AG04450 (cell line): Measurements from ENCODE around the gene CD86. TPM values are rescaled to one million over a fixed set of nuclear protein-coding genes. Genes with fewer than 3 reads are reported as not detected.

Experiments
- CTCF ChIA-PET: fragments of 300-600, 350-600 bp; formaldehyde crosslinking; extraction: SDS; loops from one replicate; lab custom pipeline; 2022; ENCODE audit warnings: antibody characterized with exemption, inconsistent platforms; lab: Charles Lee
- POLR2A ChIA-PET: fragments of 350-600 bp; formaldehyde crosslinking; extraction: SDS; loops from one replicate; lab custom pipeline; 2021; ENCODE audit warnings: antibody characterized with exemption, inconsistent platforms; lab: Yijun Ruan, JAX
- DNase-seq: peaks from one replicate; pipeline ENCODE4 v3.0.0-alpha.2; 2011; ENCODE audit warnings: low read depth, low spot score
- H3K27ac ChIP-seq: one replicate; pipeline ENCODE4 v1.5.1; 2012; ENCODE audit warnings: low read depth, low read length, control low read depth
- H3K27me3 ChIP-seq: one replicate; pipeline ENCODE4 v1.6.0; 2012; ENCODE audit warnings: low read length; ENCODE audit not compliant: control insufficient read depth, insufficient read depth
- H3K4me3 ChIP-seq: 2 replicates; pipeline ENCODE4 v1.5.1; 2011; ENCODE audit warnings: mild to moderate bottlenecking, low read depth, low read length, control low read depth
- H3K9me3 ChIP-seq: 2 replicates; pipeline ENCODE4 v1.5.1; 2012; ENCODE audit warnings: low read length; ENCODE audit not compliant: control insufficient read depth, insufficient read depth
- polyA plus RNA-seq: library from polyadenylated mRNA; depleted of rRNA; stranded (reverse); fragments of >200 nt; gene quantifications from 2 replicates; pipeline ENCODE4 v1.2.3, GENCODE V29; 2011
- TF ChIP-seq, protein P1 (sequence below): IDR thresholded peaks from 2 replicates; pipeline ENCODE4 v1.5.1; 2011; ENCODE audit warnings: low read depth, low read length, control low read depth, inconsistent platforms

CD86 gene
- polyA plus RNA-seq, 1 experiment: not detected

DNA sequence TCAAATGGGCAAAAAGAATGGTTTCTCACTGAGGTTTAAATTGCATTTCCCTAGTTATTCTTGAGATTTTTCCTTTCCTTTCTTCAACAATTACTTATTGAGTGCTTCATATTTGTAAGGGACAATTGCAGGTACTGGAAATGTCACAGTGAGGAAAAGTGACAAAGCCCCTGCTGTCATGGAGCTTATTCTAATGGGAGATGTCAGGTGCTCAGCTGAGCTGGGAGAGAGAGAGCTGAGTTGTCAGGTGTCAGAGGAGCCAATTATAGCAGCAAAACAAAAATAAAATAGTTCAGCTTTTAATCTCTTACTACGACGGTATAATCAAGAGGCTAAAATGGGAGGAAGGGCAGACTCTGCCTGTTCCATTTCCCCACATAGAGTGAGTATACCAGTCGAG lies 42.0 kb downstream of the CD86 start:
- Histone ChIP-seq H3K27ac (no peak overlapping the region), H3K27me3 (no peaks in the 10 kb centered on the region), H3K4me3 (no peak overlapping the region), H3K9me3 (no peaks in the 10 kb centered on the region)
- DNase-seq: no peak
- POLR2A ChIA-PET: no interaction called here
- TF ChIP-seq, protein P1, sequence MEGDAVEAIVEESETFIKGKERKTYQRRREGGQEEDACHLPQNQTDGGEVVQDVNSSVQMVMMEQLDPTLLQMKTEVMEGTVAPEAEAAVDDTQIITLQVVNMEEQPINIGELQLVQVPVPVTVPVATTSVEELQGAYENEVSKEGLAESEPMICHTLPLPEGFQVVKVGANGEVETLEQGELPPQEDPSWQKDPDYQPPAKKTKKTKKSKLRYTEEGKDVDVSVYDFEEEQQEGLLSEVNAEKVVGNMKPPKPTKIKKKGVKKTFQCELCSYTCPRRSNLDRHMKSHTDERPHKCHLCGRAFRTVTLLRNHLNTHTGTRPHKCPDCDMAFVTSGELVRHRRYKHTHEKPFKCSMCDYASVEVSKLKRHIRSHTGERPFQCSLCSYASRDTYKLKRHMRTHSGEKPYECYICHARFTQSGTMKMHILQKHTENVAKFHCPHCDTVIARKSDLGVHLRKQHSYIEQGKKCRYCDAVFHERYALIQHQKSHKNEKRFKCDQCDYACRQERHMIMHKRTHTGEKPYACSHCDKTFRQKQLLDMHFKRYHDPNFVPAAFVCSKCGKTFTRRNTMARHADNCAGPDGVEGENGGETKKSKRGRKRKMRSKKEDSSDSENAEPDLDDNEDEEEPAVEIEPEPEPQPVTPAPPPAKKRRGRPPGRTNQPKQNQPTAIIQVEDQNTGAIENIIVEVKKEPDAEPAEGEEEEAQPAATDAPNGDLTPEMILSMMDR: no peak
- CTCF ChIA-PET: no interaction called here

DNA sequence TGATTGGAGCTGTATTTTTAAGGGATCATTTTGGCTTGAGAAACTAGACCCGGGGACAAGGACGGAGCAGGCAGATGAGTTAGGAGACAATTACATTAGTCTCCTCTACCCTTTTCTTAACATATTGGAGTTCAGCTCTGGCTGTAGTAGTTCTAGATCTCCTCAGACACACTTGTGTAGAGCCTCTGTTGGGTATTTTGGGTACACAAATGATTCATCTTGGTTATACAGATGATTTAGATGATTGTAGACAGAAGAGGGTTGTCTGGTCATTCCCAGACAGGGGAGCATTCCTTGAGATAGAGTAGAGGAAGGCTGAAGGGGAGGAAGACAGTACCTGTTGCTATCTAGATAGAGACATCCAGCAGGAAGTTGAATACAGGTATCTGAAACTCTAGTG lies 43.4 kb downstream of the CD86 start:
- TF ChIP-seq, protein P1: no peak
- no peak overlapping the region for H3K27ac ChIP-seq
- CTCF ChIA-PET: no interaction called here
- H3K4me3 ChIP-seq: no peak overlapping the region
- DNase-seq: no peak
- H3K27me3 ChIP-seq: peaks cover 2% of the 10 kb centered on the region
- POLR2A ChIA-PET: no interaction called here
- no peaks in the 10 kb centered on the region for H3K9me3 ChIP-seq

DNA sequence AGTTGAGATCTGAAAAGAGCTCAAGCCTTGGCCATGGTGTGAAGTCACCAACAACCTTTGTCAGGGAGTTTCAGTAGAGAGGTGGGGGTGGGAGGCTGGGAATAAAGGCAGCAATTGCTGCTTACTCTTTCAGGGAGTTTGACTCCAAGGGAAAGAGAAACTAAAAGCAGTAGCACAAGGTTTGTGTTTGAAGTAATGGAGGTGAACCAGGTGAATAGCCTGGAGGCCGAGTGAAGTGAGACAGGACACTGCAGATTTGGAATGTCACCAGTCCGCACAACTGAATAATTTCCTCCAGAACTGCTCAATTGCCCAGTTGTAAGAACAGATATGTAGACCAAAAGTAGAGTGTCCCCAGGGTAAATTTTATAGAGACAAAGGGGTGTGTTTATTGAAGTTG lies 44.1 kb downstream of the CD86 start:
- no peak overlapping the region for H3K27ac ChIP-seq
- peaks cover 2% of the 10 kb centered on the region for H3K27me3 ChIP-seq
- H3K9me3 ChIP-seq: no peaks in the 10 kb centered on the region
- H3K4me3 ChIP-seq: no peak overlapping the region
- ChIA-PET POLR2A (no interaction called here), CTCF (interaction anchor here (5.4 kb wide), 1 partner anchor 160 kb away, joined by 68 read pairs; no protein-coding TSS in a partner anchor)
- DNase-seq: no peak
- TF ChIP-seq, protein P1: no peak

DNA sequence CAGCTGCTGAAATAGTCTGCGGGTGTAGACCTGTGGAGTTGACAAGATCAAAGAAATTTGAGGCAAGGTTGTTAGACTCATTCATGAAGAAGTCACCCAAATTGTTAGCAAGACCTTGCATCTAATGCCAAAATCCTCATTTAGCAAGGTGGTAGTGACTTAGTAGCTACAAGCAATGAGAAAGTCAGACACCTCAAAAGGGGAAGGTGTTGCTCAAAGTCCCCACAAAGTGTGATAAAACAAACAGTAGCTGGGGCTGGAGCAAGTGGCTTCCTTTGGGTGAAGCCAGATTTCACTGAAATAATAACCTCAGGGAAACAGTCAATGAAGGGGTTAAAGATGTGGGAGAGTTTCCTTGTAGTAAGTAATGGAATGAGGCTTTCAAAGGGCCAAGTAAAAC lies 44.9 kb downstream of the CD86 start:
- CTCF ChIA-PET: interaction anchor here (0.7 to 5.4 kb wide), 4 partner anchors 159 to 553 kb away, joined by 3 to 68 read pairs (median 12); partner anchors contain the start of gene POLQ
- POLR2A ChIA-PET: no interaction called here
- no peak for DNase-seq
- TF ChIP-seq, protein P1: no peak
- H3K4me3 ChIP-seq: no peak overlapping the region
- H3K27ac ChIP-seq: no peak overlapping the region
- H3K27me3 ChIP-seq: peaks cover 2% of the 10 kb centered on the region
- no peaks in the 10 kb centered on the region for H3K9me3 ChIP-seq

DNA sequence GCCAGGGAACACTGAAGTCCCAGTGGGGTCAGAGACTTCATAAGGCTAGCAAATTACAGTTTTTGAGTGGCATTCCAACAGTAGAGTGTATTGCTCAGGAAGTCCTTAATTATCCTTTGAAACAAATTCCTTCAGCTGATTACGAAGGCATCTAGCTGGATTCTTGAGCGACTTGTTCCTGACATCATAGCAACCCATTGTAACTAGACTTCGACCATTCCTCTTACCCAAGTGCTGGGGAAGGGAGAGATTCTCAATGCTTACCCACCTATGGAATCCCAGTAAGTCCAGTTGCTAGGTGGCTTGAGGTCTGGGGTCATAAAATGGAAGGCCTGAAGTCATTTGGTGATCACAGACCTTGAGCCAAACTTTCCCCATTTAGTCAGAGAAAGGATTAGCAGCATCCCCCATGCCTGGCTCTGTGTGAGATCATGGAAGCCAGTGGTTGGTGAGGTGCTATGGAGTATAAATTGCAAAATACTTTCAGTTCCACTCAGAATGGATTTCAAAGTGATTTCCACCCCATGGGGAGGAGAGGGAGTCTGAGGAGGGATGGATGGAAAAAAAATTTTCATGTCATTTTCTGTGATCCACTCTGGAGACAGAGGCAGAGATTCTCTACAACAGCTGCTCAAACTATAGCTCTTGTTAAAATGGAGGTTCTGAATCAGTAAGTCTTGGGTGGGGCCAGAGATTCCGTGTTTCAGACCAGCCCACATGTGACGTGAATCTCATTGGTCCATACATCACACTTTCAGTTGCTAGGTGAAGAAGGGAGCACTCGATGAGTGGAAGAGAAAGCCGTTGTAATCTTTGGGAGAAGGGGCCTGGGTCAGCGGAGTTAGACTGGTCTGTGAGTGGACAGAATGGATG lies 45.7 kb downstream of the CD86 start:
- CTCF ChIA-PET: interaction anchor here (0.7 to 5.4 kb wide), 22 partner anchors 13 to 556 kb away, joined by 3 to 68 read pairs (median 6); partner anchors contain the start of genes FAM162A and POLQ
- POLR2A ChIA-PET: interaction anchor here (0.7 kb wide), 1 partner anchor 315 kb away, joined by 5 read pairs; the partner anchor contains the start of gene WDR5B
- Histone ChIP-seq H3K27me3 (peaks cover 4% of the 10 kb centered on the region), H3K27ac (no peak overlapping the region), H3K4me3 (no peak overlapping the region), H3K9me3 (no peaks in the 10 kb centered on the region)
- TF ChIP-seq, protein P1: no peak
- DNase-seq: no peak
